GM11168 (cell line): ENCODE measurements around the gene LORICRIN.
"Not testable (repeated sequence)": the region's sequence is repeated elsewhere in the genome, so short reads cannot be mapped to it uniquely, and the experiment has no call there.

Experiments used
- in situ Hi-C: fragments of 300-500 bp; cut with MboI; formaldehyde crosslinking; loops from one replicate; pipeline ENCODE4 v1.12.0; 2022; ENCODE audit warnings: low sequenced_read_pairs; ENCODE audit not compliant: unreplicated experiment

LORICRIN gene

GRCh38 chr1:153259387-153259786 is at the start of gene LORICRIN:
TSS of gene LORICRIN (plus strand) at chr1:153259687. CDS start at chr1:153260950, 1,263 bp downstream.
- in situ Hi-C loops, result no loop called here

GRCh38 chr1:153210206-153210605 is 49.3 kb upstream of the LORICRIN start:
- in situ Hi-C loops, result no loop called here

GRCh38 chr1:153212201-153212600 is 47.3 kb upstream of the LORICRIN start:
- in situ Hi-C loops, result no loop called here

GRCh38 chr1:153213519-153213918 is 46.0 kb upstream of the LORICRIN start:
- in situ Hi-C loops, result no loop called here

- in situ Hi-C loops, result no loop called here
Observed at GRCh38 chr1:153217212-153217611, 42.3 kb upstream of the LORICRIN start, which contains the start of gene PRR9. TSS of gene PRR9 (plus strand) at chr1:153217584. CDS start at chr1:153218145, 561 bp downstream.

GRCh38 chr1:153217744-153218416 is 41.6 kb upstream of the LORICRIN start:
- in situ Hi-C loops, result no loop called here

GRCh38 chr1:153220606-153221303 is 38.7 kb upstream of the LORICRIN start:
- in situ Hi-C loops, result no loop called here

GRCh38 chr1:153223040-153223891 is 36.2 kb upstream of the LORICRIN start:
- in situ Hi-C loops, result not testable (repeated sequence)

- in situ Hi-C loops, result no loop called here
Observed at GRCh38 chr1:153227810-153228209, 31.7 kb upstream of the LORICRIN start.

GRCh38 chr1:153228491-153228890 is 31.0 kb upstream of the LORICRIN start:
- in situ Hi-C loops, result no loop called here

- in situ Hi-C loops, result not testable (repeated sequence)
Observed at GRCh38 chr1:153229076-153229829, 30.2 kb upstream of the LORICRIN start.

- in situ Hi-C loops, result no loop called here
Observed at GRCh38 chr1:153231363-153231762, 28.1 kb upstream of the LORICRIN start.

GRCh38 chr1:153231785-153232184 is 27.7 kb upstream of the LORICRIN start:
- in situ Hi-C loops, result no loop called here

GRCh38 chr1:153232553-153232952 is 26.9 kb upstream of the LORICRIN start:
- in situ Hi-C loops, result no loop called here

- in situ Hi-C loops, result no loop called here
Observed at GRCh38 chr1:153233448-153233847, 26.0 kb upstream of the LORICRIN start.

GRCh38 chr1:153238527-153238926 is 21.0 kb upstream of the LORICRIN start:
- in situ Hi-C loops, result no loop called here

GRCh38 chr1:153242160-153242559 is 17.3 kb upstream of the LORICRIN start:
- in situ Hi-C loops, result no loop called here

GRCh38 chr1:153245466-153245865 is 14.0 kb upstream of the LORICRIN start:
- in situ Hi-C loops, result no loop called here

- in situ Hi-C loops, result no loop called here
Observed at GRCh38 chr1:153246018-153246417, 13.5 kb upstream of the LORICRIN start.

- in situ Hi-C loops, result no loop called here
Observed at GRCh38 chr1:153246825-153247224, 12.7 kb upstream of the LORICRIN start.
